Loucy (cell line): ENCODE data around the gene ADAMTS16.

Source experiments
- H2AFZ ChIP-seq: fragments of 200-600 bp; sonication (generic); 2 replicates; pipeline ENCODE4 v1.6.0; 2016; ENCODE audit warnings: antibody characterized with exemption, mild to moderate bottlenecking, low read length, moderate library complexity
- H3F3A ChIP-seq: fragments of 200-600 bp; 2 replicates; pipeline ENCODE4 v1.6.0; 2016; ENCODE audit warnings: antibody characterized with exemption, low read depth, mild to moderate bottlenecking
- H3K27me3 ChIP-seq: fragments of 200-600 bp; sonication (generic); 2 replicates; pipeline ENCODE4 v1.6.1; 2014; ENCODE audit warnings: low read length, mild to moderate bottlenecking; ENCODE audit not compliant: insufficient read depth, poor library complexity, severe bottlenecking
- H3K36me3 ChIP-seq: fragments of 200-600 bp; sonication (generic); 2 replicates; pipeline ENCODE4 v1.6.1; 2016; ENCODE audit warnings: low read length; ENCODE audit not compliant: insufficient read depth
- H3K4me1 ChIP-seq: fragments of 200-600 bp; sonication (generic); 2 replicates; pipeline ENCODE4 v1.5.1; 2014; ENCODE audit warnings: low read length, mild to moderate bottlenecking; ENCODE audit not compliant: insufficient read depth, poor library complexity, severe bottlenecking
- H3K4me2 ChIP-seq: fragments of 200-600 bp; sonication (generic); 2 replicates; pipeline ENCODE4 v1.6.0; 2014; ENCODE audit warnings: antibody characterized with exemption, low read length, low read depth, mild to moderate bottlenecking; ENCODE audit not compliant: poor library complexity, severe bottlenecking
- H3K4me3 ChIP-seq: fragments of 200-600 bp; sonication (generic); 2 replicates; pipeline ENCODE4 v1.5.1; 2014; ENCODE audit warnings: low read length, mild to moderate bottlenecking, mixed read lengths; ENCODE audit not compliant: poor library complexity, severe bottlenecking
- H3K79me2 ChIP-seq: fragments of 200-600 bp; sonication (generic); 2 replicates; pipeline ENCODE4 v1.6.1; 2014; ENCODE audit warnings: low read length; ENCODE audit not compliant: insufficient read depth
- H3K9ac ChIP-seq: fragments of 200-600 bp; sonication (generic); 2 replicates; pipeline ENCODE4 v1.6.0; 2014; ENCODE audit warnings: mild to moderate bottlenecking, low read depth, low read length, moderate library complexity; ENCODE audit not compliant: poor library complexity, severe bottlenecking
- H3K9me2 ChIP-seq: fragments of 200-600 bp; sonication (generic); replicated peaks from 2 replicates; pipeline ENCODE4 v1.6.1; 2016; ENCODE audit warnings: low read depth, low read length, mixed read lengths
- H3K9me3 ChIP-seq: fragments of 200-600 bp; sonication (generic); 2 replicates; pipeline ENCODE4 v1.6.1; 2014; ENCODE audit warnings: mild to moderate bottlenecking, antibody characterized with exemption, low read length, low read depth; ENCODE audit not compliant: insufficient read depth
- H4K20me1 ChIP-seq: fragments of 200-600 bp; sonication (generic); 2 replicates; pipeline ENCODE4 v1.6.0; 2014; ENCODE audit warnings: antibody characterized with exemption, low read length, mild to moderate bottlenecking; ENCODE audit not compliant: insufficient read depth, poor library complexity, severe bottlenecking
- EZH2phosphoT487 ChIP-seq: fragments of 200-600 bp; IDR thresholded peaks from 2 replicates; pipeline ENCODE4 v1.6.1; 2018; ENCODE audit warnings: antibody characterized with exemption, mild to moderate bottlenecking, moderate library complexity, borderline replicate concordance
- TF ChIP-seq, protein P1 (sequence below): fragments of 200-600 bp; sonication (generic); conservative IDR thresholded peaks from 2 replicates; pipeline ENCODE4 v1.5.1; 2014; ENCODE audit warnings: mild to moderate bottlenecking, antibody characterized with exemption, low read length

Gene ADAMTS16, protein sequence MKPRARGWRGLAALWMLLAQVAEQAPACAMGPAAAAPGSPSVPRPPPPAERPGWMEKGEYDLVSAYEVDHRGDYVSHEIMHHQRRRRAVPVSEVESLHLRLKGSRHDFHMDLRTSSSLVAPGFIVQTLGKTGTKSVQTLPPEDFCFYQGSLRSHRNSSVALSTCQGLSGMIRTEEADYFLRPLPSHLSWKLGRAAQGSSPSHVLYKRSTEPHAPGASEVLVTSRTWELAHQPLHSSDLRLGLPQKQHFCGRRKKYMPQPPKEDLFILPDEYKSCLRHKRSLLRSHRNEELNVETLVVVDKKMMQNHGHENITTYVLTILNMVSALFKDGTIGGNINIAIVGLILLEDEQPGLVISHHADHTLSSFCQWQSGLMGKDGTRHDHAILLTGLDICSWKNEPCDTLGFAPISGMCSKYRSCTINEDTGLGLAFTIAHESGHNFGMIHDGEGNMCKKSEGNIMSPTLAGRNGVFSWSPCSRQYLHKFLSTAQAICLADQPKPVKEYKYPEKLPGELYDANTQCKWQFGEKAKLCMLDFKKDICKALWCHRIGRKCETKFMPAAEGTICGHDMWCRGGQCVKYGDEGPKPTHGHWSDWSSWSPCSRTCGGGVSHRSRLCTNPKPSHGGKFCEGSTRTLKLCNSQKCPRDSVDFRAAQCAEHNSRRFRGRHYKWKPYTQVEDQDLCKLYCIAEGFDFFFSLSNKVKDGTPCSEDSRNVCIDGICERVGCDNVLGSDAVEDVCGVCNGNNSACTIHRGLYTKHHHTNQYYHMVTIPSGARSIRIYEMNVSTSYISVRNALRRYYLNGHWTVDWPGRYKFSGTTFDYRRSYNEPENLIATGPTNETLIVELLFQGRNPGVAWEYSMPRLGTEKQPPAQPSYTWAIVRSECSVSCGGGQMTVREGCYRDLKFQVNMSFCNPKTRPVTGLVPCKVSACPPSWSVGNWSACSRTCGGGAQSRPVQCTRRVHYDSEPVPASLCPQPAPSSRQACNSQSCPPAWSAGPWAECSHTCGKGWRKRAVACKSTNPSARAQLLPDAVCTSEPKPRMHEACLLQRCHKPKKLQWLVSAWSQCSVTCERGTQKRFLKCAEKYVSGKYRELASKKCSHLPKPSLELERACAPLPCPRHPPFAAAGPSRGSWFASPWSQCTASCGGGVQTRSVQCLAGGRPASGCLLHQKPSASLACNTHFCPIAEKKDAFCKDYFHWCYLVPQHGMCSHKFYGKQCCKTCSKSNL

DNA sequence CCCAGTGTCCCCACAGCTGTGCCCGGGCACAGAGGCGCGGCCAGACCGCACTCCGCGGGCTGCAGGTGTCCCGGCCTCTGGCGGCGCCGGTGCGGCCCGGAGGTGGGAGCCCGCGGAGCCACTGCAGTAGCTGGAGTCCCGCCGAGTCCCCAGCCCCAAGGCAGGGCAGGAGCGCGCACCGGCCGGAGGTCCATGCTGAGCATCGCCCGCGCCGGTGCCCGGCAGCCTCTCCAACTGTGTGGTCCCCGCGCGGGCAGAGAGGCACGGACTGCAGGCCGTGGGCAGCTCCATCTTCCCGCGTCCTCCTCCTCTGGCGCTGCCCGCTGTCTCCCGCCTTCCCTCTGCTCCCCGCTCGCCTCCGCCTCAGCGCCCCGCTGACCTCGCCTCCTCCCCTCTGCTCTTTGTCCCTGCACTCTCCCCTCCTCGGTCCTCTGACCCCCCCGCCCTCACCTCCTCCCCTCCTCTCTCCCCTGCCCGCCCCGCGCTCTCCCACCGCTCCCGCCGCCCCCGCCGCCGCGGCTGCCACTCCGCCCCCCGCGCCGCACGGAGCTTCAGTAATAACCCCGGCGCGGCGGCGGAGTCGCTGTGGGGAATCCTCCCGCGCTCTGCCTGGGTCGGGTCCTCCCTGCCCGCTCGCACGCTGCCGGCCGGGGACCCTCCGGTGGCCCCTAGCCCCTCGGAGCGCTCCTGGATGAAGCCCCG, at the start of gene ADAMTS16:
ADAMTS16 (plus strand) TSS at position 554 of the 702 bp plus-strand sequence; CDS start at position 692, 138 bp downstream.
- no peak within 1 kb of the TSS for H3K4me3 ChIP-seq
- no peaks in the 10 kb centered on the region for H3K4me1 ChIP-seq
- H3K36me3 ChIP-seq: no peaks in the 10 kb centered on the region
- TF ChIP-seq, protein P1, sequence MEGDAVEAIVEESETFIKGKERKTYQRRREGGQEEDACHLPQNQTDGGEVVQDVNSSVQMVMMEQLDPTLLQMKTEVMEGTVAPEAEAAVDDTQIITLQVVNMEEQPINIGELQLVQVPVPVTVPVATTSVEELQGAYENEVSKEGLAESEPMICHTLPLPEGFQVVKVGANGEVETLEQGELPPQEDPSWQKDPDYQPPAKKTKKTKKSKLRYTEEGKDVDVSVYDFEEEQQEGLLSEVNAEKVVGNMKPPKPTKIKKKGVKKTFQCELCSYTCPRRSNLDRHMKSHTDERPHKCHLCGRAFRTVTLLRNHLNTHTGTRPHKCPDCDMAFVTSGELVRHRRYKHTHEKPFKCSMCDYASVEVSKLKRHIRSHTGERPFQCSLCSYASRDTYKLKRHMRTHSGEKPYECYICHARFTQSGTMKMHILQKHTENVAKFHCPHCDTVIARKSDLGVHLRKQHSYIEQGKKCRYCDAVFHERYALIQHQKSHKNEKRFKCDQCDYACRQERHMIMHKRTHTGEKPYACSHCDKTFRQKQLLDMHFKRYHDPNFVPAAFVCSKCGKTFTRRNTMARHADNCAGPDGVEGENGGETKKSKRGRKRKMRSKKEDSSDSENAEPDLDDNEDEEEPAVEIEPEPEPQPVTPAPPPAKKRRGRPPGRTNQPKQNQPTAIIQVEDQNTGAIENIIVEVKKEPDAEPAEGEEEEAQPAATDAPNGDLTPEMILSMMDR: no peak
- no peak for TF ChIP-seq EZH2phosphoT487
- H3K9me3 ChIP-seq: no peaks in the 10 kb centered on the region
- no peak within 1 kb of the TSS for H2AFZ ChIP-seq
- no peak within 1 kb of the TSS for H3K9ac ChIP-seq
- no peaks in the 10 kb centered on the region for H3K27me3 ChIP-seq
- no peaks in the 10 kb centered on the region for H3K79me2 ChIP-seq
- H3K9me2 ChIP-seq: no peaks in the 10 kb centered on the region
- no peaks in the 10 kb centered on the region for H3F3A ChIP-seq
- H4K20me1 ChIP-seq: no peaks in the 10 kb centered on the region
- H3K4me2 ChIP-seq: no peak within 1 kb of the TSS

DNA sequence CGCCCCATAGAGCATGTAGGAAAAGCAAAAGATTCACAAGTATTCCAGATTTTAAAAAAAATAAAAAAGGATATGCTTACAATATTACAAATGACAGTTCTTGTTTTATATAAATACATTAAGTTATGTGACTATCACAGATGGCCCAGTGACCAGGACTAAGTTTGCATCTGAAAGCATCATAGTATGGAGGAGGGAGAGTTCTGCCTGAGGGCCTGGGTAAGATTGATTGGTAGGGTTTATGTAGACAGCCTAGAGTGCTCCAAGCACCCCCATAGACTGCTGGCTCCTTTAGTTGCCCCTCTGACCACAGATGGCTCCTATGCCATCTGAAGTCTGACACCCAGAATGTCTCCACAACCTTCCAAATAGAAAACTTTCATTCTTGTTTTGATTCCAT, 48.0 kb upstream of the ADAMTS16 start:
- Histone ChIP-seq H3F3A (no peaks in the 10 kb centered on the region), H3K4me1 (no peaks in the 10 kb centered on the region), H3K9ac (no peak overlapping the region), H3K27me3 (no peaks in the 10 kb centered on the region), H3K36me3 (no peaks in the 10 kb centered on the region), H4K20me1 (no peaks in the 10 kb centered on the region), H3K79me2 (no peaks in the 10 kb centered on the region), H3K4me2 (no peak overlapping the region), H2AFZ (no peak overlapping the region), H3K9me3 (no peaks in the 10 kb centered on the region), H3K4me3 (no peak overlapping the region), H3K9me2 (no peaks in the 10 kb centered on the region)
- TF ChIP-seq, protein P1: no peak

DNA sequence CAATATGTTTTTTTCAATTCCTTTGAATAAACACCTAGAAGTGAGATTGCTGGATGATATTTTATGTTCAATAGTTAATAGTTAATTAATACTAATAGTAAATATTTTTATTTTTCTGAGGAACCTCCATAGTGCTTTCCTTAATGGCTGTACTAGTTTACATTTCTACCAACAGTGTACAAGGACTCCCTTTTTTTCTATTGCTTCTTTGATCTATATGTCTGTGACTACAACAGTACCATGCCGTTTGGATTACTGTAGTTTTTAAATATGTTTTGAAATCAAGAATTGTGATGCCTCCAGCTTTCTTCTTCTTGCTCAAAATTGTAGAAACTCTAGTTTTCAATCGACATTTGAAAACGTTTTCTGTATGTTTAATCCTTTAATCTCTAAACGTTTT, 39.5 kb upstream of the ADAMTS16 start:
- Histone ChIP-seq H4K20me1 (no peaks in the 10 kb centered on the region), H3K9ac (no peak overlapping the region), H3K79me2 (no peaks in the 10 kb centered on the region), H3K27me3 (no peaks in the 10 kb centered on the region), H3K9me3 (0 out of 2 replicates have a peak, but pooled peaks cover 5% of the 10 kb centered on the region), H3F3A (no peaks in the 10 kb centered on the region), H3K4me3 (no peak overlapping the region), H3K4me2 (no peak overlapping the region), H3K9me2 (no peaks in the 10 kb centered on the region), H3K36me3 (no peaks in the 10 kb centered on the region), H3K4me1 (no peaks in the 10 kb centered on the region), H2AFZ (no peak overlapping the region)
- no peak for TF ChIP-seq EZH2phosphoT487
- TF ChIP-seq, protein P1: no peak
